Astrocyte (in vitro differentiated cells and primary cell): ENCODE measurements around the gene KDM1B.

Source experiments
- CTCF ChIP-seq: IDR thresholded peaks from 2 replicates; pipeline ENCODE4 v1.5.1; 2011; ENCODE audit warnings: low read depth, mild to moderate bottlenecking, inconsistent platforms, low read length, moderate library complexity; ENCODE audit not compliant: insufficient read depth
- EZH2 ChIP-seq: IDR thresholded peaks from 2 replicates; pipeline ENCODE4 v1.6.1; 2012; ENCODE audit warnings: mild to moderate bottlenecking, low read length, inconsistent platforms; ENCODE audit not compliant: insufficient read depth

- no peak for TF ChIP-seq CTCF
- TF ChIP-seq EZH2: no peak
Observed at GRCh38 chr6:18249271-18249670, 94.0 kb downstream of the KDM1B start.
